Measurements from ENCODE around the gene SLAMF9.
A peak's percentile ranks its signal among the peaks of the same experiment; 100 is the strongest.

Gene SLAMF9

GRCh38 chr1:159927211-159927848 lies 26.7 kb downstream of the SLAMF9 start:
- no peak for TF ChIP-seq CTCF (IDR thresholded peaks at IDR 0.05)
- no peak for DNase-seq (ENCODE audit: low spot score)
- H3K27ac ChIP-seq, result no peak overlapping the region
- no peak overlapping the region for H3K4me3 ChIP-seq

- DNase-seq (ENCODE audit: low spot score), result no peak
- Histone ChIP-seq H3K27ac (peak overlapping the region; percentile 95 to 100), H3K4me3 (peak overlapping the region; percentile 87)
- TF ChIP-seq CTCF (IDR thresholded peaks at IDR 0.05), result no peak
These were observed 28.3 kb downstream of the SLAMF9 start for GRCh38 chr1:159925719-159926078.

- peak within 1 kb of the TSS; percentile 87 for H3K4me3 ChIP-seq
- TF ChIP-seq CTCF (IDR thresholded peaks at IDR 0.05), result no peak
- DNase-seq (ENCODE audit: low spot score), result peak; percentile 95
- peak within 1 kb of the TSS; percentile 95 to 100 for H3K27ac ChIP-seq
These were observed 29.0 kb downstream of the SLAMF9 start, which contains the start of gene TAGLN2 for GRCh38 chr1:159924791-159925718. TAGLN2 (minus strand) TSS chr1:159925507; CDS start chr1:159920509, 4,998 bp downstream.

GRCh38 chr1:159924025-159924790 lies 29.8 kb downstream of the SLAMF9 start:
- peak overlapping the region; percentile 95 to 100 for H3K27ac ChIP-seq
- peak overlapping the region; percentile 87 for H3K4me3 ChIP-seq
- no peak for TF ChIP-seq CTCF (IDR thresholded peaks at IDR 0.05)
- DNase-seq (ENCODE audit: low spot score), result peak; percentile 95

- no peak for TF ChIP-seq CTCF (IDR thresholded peaks at IDR 0.05)
- Histone ChIP-seq H3K27ac (peak overlapping the region; percentile 95 to 100), H3K4me3 (peak overlapping the region; percentile 87)
- DNase-seq (ENCODE audit: low spot score), result peak; percentile 93
These were observed 30.6 kb downstream of the SLAMF9 start for GRCh38 chr1:159923203-159924024.

- Histone ChIP-seq H3K4me3 (peak overlapping the region; percentile 87), H3K27ac (peak overlapping the region; percentile 95 to 100)
- no peak for DNase-seq (ENCODE audit: low spot score)
- TF ChIP-seq CTCF (IDR thresholded peaks at IDR 0.05), result no peak
These were observed 31.4 kb downstream of the SLAMF9 start for GRCh38 chr1:159922511-159923202.

All from coronary artery (tissue), 2 donors.